K562 treated with DMSO at 1 percent for 48 hours (cell line): ENCODE results near the gene BHLHE40. TPM values are rescaled to one million over a fixed set of nuclear protein-coding genes. Genes with fewer than 3 reads are reported as not detected.

Source experiments
- total RNA-seq: library from RNA; unstranded; fragments of 300-600 nt; gene quantifications from 2 replicates; pipeline ENCODE4 v1.2.3, GENCODE V29; 2022; ENCODE audit warnings: low replicate concordance; ENCODE audit errors: extremely low read depth

BHLHE40 gene
- total RNA-seq, result not detected in 2 replicates

GRCh38 chr3:4979428-4980228, at the start of gene BHLHE40:
TSS of gene BHLHE40 (plus strand) at chr3:4979437. CDS start at chr3:4979719, 282 bp downstream.

Other genes with a start within 250 kb of the BHLHE40 start
- not detected in 2 replicates for gene ARL8B, start 142.9 kb downstream of the BHLHE40 start, total RNA-seq
- gene EDEM1, start 208.3 kb downstream of the BHLHE40 start, total RNA-seq, result not detected in 2 replicates